Endothelial cell of umbilical vein (primary cell): Measurements from ENCODE around the gene IPP. TPM values are rescaled to one million over a fixed set of nuclear protein-coding genes. Genes with fewer than 3 reads are reported as not detected.
A peak's percentile ranks its signal among the peaks of the same experiment; 100 is the strongest.

Source experiments
- BruUV-seq: library from RNA; stranded (reverse); fragments of 400-500 nt; replicated peaks from 2 replicates; lab custom pipeline; 2021; lab: Mats Ljungman, UMichigan
- CTCF ChIA-PET: fragments of 300-600, 350-600 bp; sonication (Branson Sonifier 250); formaldehyde crosslinking; loops from one replicate; lab custom pipeline; 2021; ENCODE audit warnings: antibody characterized with exemption, inconsistent platforms; lab: Charles Lee
- POLR2A ChIA-PET: fragments of 300-600, 350-600 bp; sonication (Branson Sonifier 250); formaldehyde crosslinking; loops from one replicate; lab custom pipeline; 2021; ENCODE audit warnings: antibody characterized with exemption, inconsistent platforms; lab: Charles Lee
- DNase-seq: peaks from one replicate; pipeline ENCODE4 v3.0.0-alpha.2; 2011; ENCODE audit warnings: low read depth, low spot score
- FAIRE-seq: peaks from 2 replicates; lab custom pipeline; 2011; peaks lifted over from hg19 to GRCh38; lab: Jason Lieb, UNC
- H2AFZ ChIP-seq: 2 replicates; pipeline ENCODE4 v1.6.0; 2012; ENCODE audit warnings: low read depth, low read length, control low read depth, inconsistent platforms
- H3K27ac ChIP-seq: 2 replicates; pipeline ENCODE4 v1.5.1; 2011; ENCODE audit warnings: low read depth, mild to moderate bottlenecking, control low read depth, low read length, moderate library complexity; ENCODE audit not compliant: insufficient read depth
- H3K27me3 ChIP-seq, 2 experiments: 2 replicates each; pipeline versions ENCODE4 v1.6.0 to v1.6.1; 2011; ENCODE audit warnings: low read length in 2 of 2, mixed read lengths in 1 of 2; ENCODE audit not compliant: control insufficient read depth in 2 of 2, insufficient read depth in 2 of 2
- H3K36me3 ChIP-seq, 2 experiments: 2 replicates in 1 of 2; 3 replicates in 1 of 2; pipeline ENCODE4 v1.5.1; 2011; ENCODE audit warnings: low read length in 2 of 2, mild to moderate bottlenecking in 1 of 2, moderate library complexity in 1 of 2; ENCODE audit not compliant: control insufficient read depth in 2 of 2, insufficient read depth in 2 of 2; ENCODE audit errors: extremely low read depth in 1 of 2
- H3K4me1 ChIP-seq: 3 replicates; pipeline ENCODE4 v1.5.1; 2011; ENCODE audit warnings: mild to moderate bottlenecking, low read length; ENCODE audit not compliant: control insufficient read depth, insufficient read depth; ENCODE audit errors: extremely low read depth
- H3K4me2 ChIP-seq: 2 replicates; pipeline ENCODE4 v1.6.1; 2011; ENCODE audit warnings: low read length, control low read depth, mixed read lengths; ENCODE audit not compliant: insufficient read depth
- H3K4me3 ChIP-seq, 3 experiments: fragments of 200-600 bp in 1 of 3; sonication (generic), shearing (Covaris generic) in 1 of 3; replicated peaks in 1 of 3; 2 replicates each; pipeline ENCODE4 v1.5.1; 2011 to 2016; ENCODE audit warnings: control low read depth in 3 of 3, low read length in 3 of 3, mild to moderate bottlenecking in 2 of 3, inconsistent platforms in 1 of 3, low read depth in 1 of 3, moderate library complexity in 1 of 3; ENCODE audit not compliant: insufficient read depth in 1 of 3
- H3K79me2 ChIP-seq: 2 replicates; pipeline ENCODE4 v1.6.0; 2012; ENCODE audit warnings: low read length, inconsistent platforms; ENCODE audit not compliant: control insufficient read depth, insufficient read depth
- H3K9ac ChIP-seq: replicated peaks from 2 replicates; pipeline ENCODE3; 2011; ENCODE audit warnings: low read length, control low read depth; ENCODE audit not compliant: insufficient read depth; ENCODE audit errors: extremely low read depth
- H3K9me1 ChIP-seq: replicated peaks from 3 replicates; pipeline ENCODE4 v1.6.0; 2011; ENCODE audit warnings: mild to moderate bottlenecking, low read length; ENCODE audit not compliant: control insufficient read depth, insufficient read depth; ENCODE audit errors: extremely low read depth
- H3K9me3 ChIP-seq: replicated peaks from 2 replicates; pipeline ENCODE4 v1.5.1; 2012; ENCODE audit warnings: low read length, inconsistent platforms; ENCODE audit not compliant: control insufficient read depth, insufficient read depth
- H4K20me1 ChIP-seq: replicated peaks from 2 replicates; pipeline ENCODE3; 2011; ENCODE audit warnings: mild to moderate bottlenecking, low read length; ENCODE audit not compliant: control insufficient read depth, insufficient read depth; ENCODE audit errors: extremely low read depth
- EZH2 ChIP-seq: IDR thresholded peaks from 2 replicates; pipeline ENCODE4 v1.6.1; 2012; ENCODE audit warnings: borderline replicate concordance, low read depth, mild to moderate bottlenecking, moderate library complexity, low read length, inconsistent platforms; ENCODE audit not compliant: severe bottlenecking
- FOS ChIP-seq: IDR thresholded peaks from 2 replicates; pipeline ENCODE4 v1.6.1; 2011; ENCODE audit warnings: mild to moderate bottlenecking, low read length, moderate library complexity, borderline replicate concordance; ENCODE audit not compliant: insufficient read depth
- JUN ChIP-seq: IDR thresholded peaks from 2 replicates; pipeline ENCODE4 v1.6.1; 2011; ENCODE audit warnings: borderline replicate concordance, low read depth; ENCODE audit not compliant: insufficient read length, insufficient read depth
- POLR2A ChIP-seq: IDR thresholded peaks from 2 replicates; pipeline ENCODE4 v1.6.1; 2012; ENCODE audit warnings: low read depth, mild to moderate bottlenecking, control low read depth, low read length
- POLR2AphosphoS5 ChIP-seq: IDR thresholded peaks from 2 replicates; pipeline ENCODE4 v1.6.1; 2012; ENCODE audit warnings: low read depth, mild to moderate bottlenecking, control low read depth, low read length, moderate library complexity; ENCODE audit not compliant: insufficient read depth
- dilution Hi-C: fragments of 300-500 bp; cut with MboI; formaldehyde crosslinking; loops from one replicate; pipeline ENCODE4 v1.15.0; 2019; ENCODE audit warnings: low sequenced_read_pairs; ENCODE audit not compliant: extremely low pct_ligation_motif_present
- intact Hi-C: fragments of 100-400 bp; cut with micrococcal nuclease; formaldehyde crosslinking; loops from one replicate; pipeline ENCODE4 v1.10.0; 2022
- polyA plus RNA-seq, 4 experiments: library from polyadenylated mRNA; depleted of rRNA in 3 of 4; stranded (reverse) in 3 of 4; unstranded in 1 of 4; fragments of >200 nt; gene quantifications; 2 replicates each; pipeline versions ENCODE4 v1.2.1 to v1.2.3, GENCODE V29; 2011 to 2012; ENCODE audit warnings: missing spikeins in 1 of 4
- total RNA-seq: library from RNA; stranded (reverse); gene quantifications from 2 replicates; pipeline ENCODE4 v1.2.3, GENCODE V29; 2021

Gene IPP
- total and polyA plus RNA-seq, 2 donors (not counting 3 experiments of a cell fraction or from before 2014, with no cell fraction given): 2.1 to 6.3 TPM

DNA sequence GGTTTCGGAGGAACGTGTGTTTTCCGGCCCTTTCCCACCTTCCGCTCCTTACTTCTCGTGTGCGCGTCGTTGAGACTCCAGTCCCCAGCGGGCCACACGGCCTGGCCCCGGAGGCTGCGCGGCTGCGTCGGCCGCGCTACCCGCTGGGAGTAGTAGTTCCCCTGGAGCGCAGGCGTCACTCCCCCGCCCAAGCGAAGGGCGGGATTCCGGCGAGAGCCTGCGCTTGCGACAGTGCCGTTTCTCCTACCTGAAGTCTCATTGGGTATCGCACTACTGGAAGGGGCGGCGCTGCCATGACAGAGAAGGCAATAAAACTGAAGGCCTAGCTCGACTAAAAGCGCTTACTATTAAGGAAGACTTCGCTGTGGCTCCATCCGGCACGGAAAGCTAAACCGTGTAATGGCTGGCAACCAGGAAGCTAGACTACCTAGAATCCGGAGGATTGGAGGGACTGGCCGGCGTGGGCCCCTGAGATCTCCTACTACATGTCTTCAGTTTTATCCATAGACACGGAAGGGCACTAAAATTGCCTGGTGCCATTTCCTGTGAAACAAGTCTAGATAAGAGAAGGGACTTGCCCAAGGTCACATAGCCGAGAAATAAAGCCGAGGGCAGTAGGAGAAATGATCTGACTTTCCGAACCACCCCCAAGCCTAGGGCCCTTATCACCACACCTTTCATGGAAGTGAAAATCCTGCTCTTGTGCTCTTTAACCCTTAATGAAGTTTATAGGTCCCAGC lies 63.3 kb downstream of the IPP start:
- Histone ChIP-seq H2AFZ (peak overlapping the region; percentile 70), H3K9me1 (no peaks in the 10 kb centered on the region), H3K79me2 (peaks cover 72% of the 10 kb centered on the region), H3K9ac (peak overlapping the region; percentile 94), H3K27ac (peak overlapping the region; percentile 80), H3K4me1 (peaks cover 22% of the 10 kb centered on the region), H3K36me3 (no peaks in the 10 kb centered on the region), H3K4me3 (peak overlapping the region; percentile 16 to 99 (median 77)), H3K4me2 (peak overlapping the region; percentile 93), H4K20me1 (no peaks in the 10 kb centered on the region), H3K9me3 (no peaks in the 10 kb centered on the region), H3K27me3 (no peaks in the 10 kb centered on the region)
- BruUV-seq: TSS peak; percentile 79
- DNase-seq (peak; percentile 99), FAIRE-seq (no peak)
- intact Hi-C loops (loop anchor here (5.0 to 10.0 kb wide), 6 partner anchors 70 to 882 kb away; partner anchors contain the start of genes BTBD19, DYNLT4, MUTYH and PIK3R3), dilution Hi-C loops (no loop called here)
- ChIA-PET POLR2A (interaction anchor here (1.0 to 2.6 kb wide), 3 partner anchors 104 to 166 kb away, joined by 3 to 9 read pairs (median 6); partner anchors contain the start of genes NASP and PRDX1), CTCF (interaction anchor here (1.0 to 1.2 kb wide), 3 partner anchors 80 to 116 kb away, joined by 3 to 4 read pairs (median 3); partner anchors contain the start of gene MAST2)
- TF ChIP-seq POLR2A (peak; percentile 79), JUN (no peak), FOS (no peak), EZH2 (no peak), POLR2AphosphoS5 (peak; percentile 63)
